Trophoblast cell (in vitro differentiated cells and primary cell): Measurements from ENCODE around the gene SULT1C4.

Experiments used
- DNase-seq, 2 donors: peaks; one replicate each; pipeline ENCODE4 v3.0.0-alpha.2; 2016
- H2AFZ ChIP-seq: 2 replicates; pipeline ENCODE4 v1.6.1; 2013; ENCODE audit warnings: low read length, moderate library complexity, mild to moderate bottlenecking; ENCODE audit not compliant: insufficient read depth, poor library complexity
- H2AK5ac ChIP-seq: 2 replicates; pipeline ENCODE4 v1.6.1; 2013; ENCODE audit warnings: mild to moderate bottlenecking, low read length
- H2BK120ac ChIP-seq: 2 replicates; pipeline ENCODE4 v1.6.1; 2013; ENCODE audit warnings: low read length, mild to moderate bottlenecking, moderate library complexity; ENCODE audit not compliant: insufficient read depth, poor library complexity
- H2BK12ac ChIP-seq: 2 replicates; pipeline ENCODE4 v1.6.1; 2013; ENCODE audit warnings: mild to moderate bottlenecking, low read length, moderate library complexity
- H2BK5ac ChIP-seq: 2 replicates; pipeline ENCODE4 v1.6.1; 2013; ENCODE audit warnings: low read length, low read depth, moderate library complexity, mild to moderate bottlenecking; ENCODE audit not compliant: poor library complexity
- H3K14ac ChIP-seq: 2 replicates; pipeline ENCODE4 v1.6.1; 2013; ENCODE audit warnings: mild to moderate bottlenecking, low read length
- H3K18ac ChIP-seq: 2 replicates; pipeline ENCODE4 v1.6.1; 2013; ENCODE audit warnings: mild to moderate bottlenecking, low read length
- H3K23ac ChIP-seq: 2 replicates; pipeline ENCODE4 v1.6.1; 2013; ENCODE audit warnings: low read length
- H3K27ac ChIP-seq: 2 replicates; pipeline ENCODE4 v1.5.1; 2013; ENCODE audit warnings: low read depth, mild to moderate bottlenecking, inconsistent platforms, low read length, moderate library complexity
- H3K27me3 ChIP-seq: 2 replicates; pipeline ENCODE4 v1.6.1; 2013; ENCODE audit warnings: inconsistent platforms, mild to moderate bottlenecking, low read length, moderate library complexity; ENCODE audit not compliant: insufficient read depth
- H3K36me3 ChIP-seq, 2 experiments: 1 replicate in 1 of 2; 2 replicates in 1 of 2; pipeline ENCODE4 v1.6.1; 2013; ENCODE audit warnings: low read length in 2 of 2, mild to moderate bottlenecking in 2 of 2, moderate library complexity in 1 of 2; ENCODE audit not compliant: insufficient read depth in 2 of 2, control insufficient read depth in 1 of 2
- H3K4ac ChIP-seq: 2 replicates; pipeline ENCODE4 v1.6.1; 2013; ENCODE audit warnings: low read depth, mild to moderate bottlenecking, low read length, moderate library complexity
- H3K4me1 ChIP-seq, 2 experiments: 1 replicate in 1 of 2; 2 replicates in 1 of 2; pipeline ENCODE4 v1.6.1; 2013; ENCODE audit warnings: low read length in 2 of 2, mild to moderate bottlenecking in 2 of 2, moderate library complexity in 1 of 2; ENCODE audit not compliant: insufficient read depth in 2 of 2, control insufficient read depth in 1 of 2
- H3K4me2 ChIP-seq: 2 replicates; pipeline ENCODE4 v1.6.1; 2013; ENCODE audit warnings: inconsistent platforms, mild to moderate bottlenecking, low read length, moderate library complexity
- H3K4me3 ChIP-seq: 2 replicates; pipeline ENCODE4 v1.5.1; 2013; ENCODE audit warnings: mild to moderate bottlenecking, low read depth, low read length, inconsistent platforms
- H3K79me1 ChIP-seq: one replicate; pipeline ENCODE4 v1.6.1; 2013; ENCODE audit warnings: low read length
- H3K79me2 ChIP-seq: 2 replicates; pipeline ENCODE4 v1.6.1; 2013; ENCODE audit warnings: low read length, mild to moderate bottlenecking; ENCODE audit not compliant: control insufficient read depth, insufficient read depth, poor library complexity
- H3K9ac ChIP-seq: 2 replicates; pipeline ENCODE4 v1.6.1; 2013; ENCODE audit warnings: mild to moderate bottlenecking, low read length
- H3K9me3 ChIP-seq: 2 replicates; pipeline ENCODE4 v1.6.1; 2013; ENCODE audit warnings: low read depth, mild to moderate bottlenecking, control low read depth, inconsistent platforms, low read length; ENCODE audit not compliant: insufficient read depth
- H4K12ac ChIP-seq: 2 replicates; pipeline ENCODE4 v1.6.1; 2013; ENCODE audit warnings: low read depth, mild to moderate bottlenecking, low read length, moderate library complexity
- H4K8ac ChIP-seq: 2 replicates; pipeline ENCODE4 v1.6.1; 2013; ENCODE audit warnings: low read depth, mild to moderate bottlenecking, low read length, moderate library complexity
- H4K91ac ChIP-seq: one replicate; pipeline ENCODE4 v1.6.1; 2013; ENCODE audit warnings: low read depth, mild to moderate bottlenecking, low read length, moderate library complexity
- WGBS: extraction: QIAGEN DNeasy Blood & Tissue Kit; methylation state at CpG from one replicate; pipeline ENCODE4 v1.1.7; 2013; ENCODE audit warnings: missing lambda C conversion rate; ENCODE audit not compliant: insufficient read length, insufficient coverage; ENCODE audit errors: extremely low coverage; 5-methylcytosine and 5-hydroxymethylcytosine counted together

The SULT1C4 gene

DNA sequence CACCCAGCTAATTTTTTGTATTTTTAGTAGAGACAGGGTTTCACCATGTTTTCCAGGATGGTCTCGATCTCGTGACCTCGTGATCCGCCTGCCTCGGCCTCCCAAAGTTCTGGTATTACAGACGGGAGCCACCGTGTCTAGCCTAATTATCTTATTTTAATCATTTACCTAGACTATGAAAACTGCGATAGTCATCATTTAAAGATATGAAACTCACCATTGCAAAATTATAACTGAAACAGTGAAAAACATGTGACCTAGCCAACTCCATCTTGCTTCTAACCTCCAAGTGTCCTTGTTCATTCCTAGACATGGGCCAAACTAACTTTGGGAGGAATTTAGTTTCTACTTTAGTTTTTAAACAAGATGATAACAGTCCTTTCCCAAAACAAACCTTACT, 17.4 kb downstream of the SULT1C4 start:
- H3K79me2 ChIP-seq: no peaks in the 10 kb centered on the region

DNA sequence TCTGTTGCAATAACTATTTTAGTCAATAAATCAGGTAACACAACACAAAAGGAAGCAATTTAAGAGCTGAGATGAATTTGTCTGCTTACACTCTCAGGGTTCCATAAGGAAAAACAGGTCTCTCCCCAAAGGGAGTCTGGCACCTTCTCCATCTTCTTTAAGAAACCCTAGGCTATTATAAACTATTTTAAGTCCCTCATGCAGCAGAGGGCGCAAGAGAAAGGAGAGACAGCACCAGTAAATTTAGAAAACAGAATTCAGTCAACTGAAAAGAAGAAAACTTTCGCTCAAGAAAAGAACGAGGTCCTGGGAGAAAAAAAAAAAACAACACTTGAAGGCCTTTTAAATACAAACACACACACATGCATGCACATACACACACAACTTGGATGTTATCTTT, 19.1 kb downstream of the SULT1C4 start:
- no peak overlapping the region for H3K14ac ChIP-seq
- no peak overlapping the region for H3K23ac ChIP-seq
- no peak overlapping the region for H2BK5ac ChIP-seq
- no peak overlapping the region for H4K91ac ChIP-seq
- H3K4me1 ChIP-seq: no peaks in the 10 kb centered on the region
- no peak overlapping the region for H3K9ac ChIP-seq
- H2AFZ ChIP-seq: no peak overlapping the region
- no peaks in the 10 kb centered on the region for H3K27me3 ChIP-seq
- H3K9me3 ChIP-seq: peaks cover 17% of the 10 kb centered on the region
- no peak for DNase-seq
- no peak overlapping the region for H2AK5ac ChIP-seq
- no peak overlapping the region for H3K27ac ChIP-seq
- H3K4ac ChIP-seq: no peak overlapping the region
- H3K18ac ChIP-seq: no peak overlapping the region
- WGBS: no CpG with 5 or more reads among the region's 3 CpGs
- H4K8ac ChIP-seq: no peak overlapping the region
- peaks cover 0 to 2% of the 10 kb centered on the region in 2 experiments for H3K36me3 ChIP-seq
- H3K79me1 ChIP-seq: no peaks in the 10 kb centered on the region
- H3K4me2 ChIP-seq: no peak overlapping the region
- no peak overlapping the region for H4K12ac ChIP-seq
- no peak overlapping the region for H2BK12ac ChIP-seq
- no peak overlapping the region for H3K4me3 ChIP-seq
- H2BK120ac ChIP-seq: no peak overlapping the region
- no peaks in the 10 kb centered on the region for H3K79me2 ChIP-seq

More for the DNA sequence above, 17.4 kb downstream of the SULT1C4 start:
- Histone ChIP-seq H3K9me3 (peaks cover 12% of the 10 kb centered on the region), H3K4me1 (no peaks in the 10 kb centered on the region), H2BK12ac (no peak overlapping the region), H3K79me1 (no peaks in the 10 kb centered on the region), H3K18ac (no peak overlapping the region), H3K4me3 (no peak overlapping the region), H4K12ac (no peak overlapping the region), H3K23ac (no peak overlapping the region), H3K27me3 (no peaks in the 10 kb centered on the region), H3K14ac (no peak overlapping the region), H2BK5ac (no peak overlapping the region), H3K27ac (no peak overlapping the region), H2BK120ac (no peak overlapping the region), H4K8ac (no peak overlapping the region), H3K36me3 (peaks cover 0 to 2% of the 10 kb centered on the region in 2 experiments), H4K91ac (no peak overlapping the region), H3K4ac (no peak overlapping the region), H3K9ac (no peak overlapping the region), H2AK5ac (no peak overlapping the region), H3K4me2 (no peak overlapping the region), H2AFZ (no peak overlapping the region)
- no peak for DNase-seq
- WGBS: no CpG with 5 or more reads among the region's 8 CpGs

DNA sequence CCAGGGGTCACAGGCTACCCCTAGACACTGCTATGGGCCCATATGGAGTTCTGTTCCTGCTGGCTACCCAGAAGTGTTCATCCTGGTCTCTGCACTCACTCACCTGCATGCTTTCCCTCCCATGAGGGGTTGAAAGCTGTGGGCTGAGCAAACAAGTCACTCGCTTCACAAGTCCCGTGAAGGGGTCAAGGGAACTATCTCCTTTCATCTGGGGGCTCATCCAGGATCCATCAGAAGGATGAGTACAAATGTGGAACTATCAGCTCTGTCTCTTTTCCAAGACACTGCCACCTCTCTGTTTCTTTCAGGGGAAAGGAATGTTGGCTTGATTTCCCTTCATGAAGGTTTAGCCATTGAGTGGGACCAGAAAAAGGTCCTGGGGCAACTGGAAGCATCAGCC, 21.7 kb downstream of the SULT1C4 start:
- Histone ChIP-seq H3K4me2 (no peak overlapping the region), H3K9ac (no peak overlapping the region), H3K23ac (no peak overlapping the region), H3K14ac (no peak overlapping the region), H2AK5ac (no peak overlapping the region), H4K8ac (no peak overlapping the region), H3K4me1 (peaks cover 0 to 2% of the 10 kb centered on the region in 2 experiments), H4K91ac (no peak overlapping the region), H2BK12ac (no peak overlapping the region), H3K18ac (no peak overlapping the region), H3K79me1 (no peaks in the 10 kb centered on the region), H4K12ac (no peak overlapping the region), H3K36me3 (peaks cover 0 to 2% of the 10 kb centered on the region in 2 experiments), H3K9me3 (peaks cover 17% of the 10 kb centered on the region), H2BK120ac (no peak overlapping the region), H3K79me2 (no peaks in the 10 kb centered on the region), H3K27me3 (no peaks in the 10 kb centered on the region), H3K4me3 (no peak overlapping the region), H2BK5ac (no peak overlapping the region), H2AFZ (no peak overlapping the region), H3K4ac (no peak overlapping the region), H3K27ac (no peak overlapping the region)
- DNase-seq: no peak
- no CpG with 5 or more reads among the region's 2 CpGs for WGBS

DNA sequence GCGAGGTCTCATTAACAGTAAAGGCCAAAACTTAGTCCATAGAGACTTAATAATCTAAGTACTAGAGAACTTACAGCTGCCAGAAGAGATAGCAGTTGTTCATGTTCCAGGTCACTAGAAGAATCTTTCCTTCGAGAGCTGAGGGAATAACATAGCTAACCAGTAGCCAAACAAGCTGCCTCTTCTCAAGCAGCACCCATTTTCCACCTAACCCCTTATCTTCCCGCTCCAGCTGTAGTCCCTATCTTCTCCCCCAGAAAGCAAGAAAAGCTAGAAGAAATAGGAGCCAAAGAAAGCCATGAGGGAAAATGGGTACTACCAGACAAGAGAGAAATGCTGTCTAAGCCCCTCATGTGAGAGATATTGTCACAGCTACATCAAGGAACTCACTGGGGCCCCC, 24.0 kb downstream of the SULT1C4 start:
- Histone ChIP-seq H3K79me2 (no peaks in the 10 kb centered on the region), H3K4me2 (no peak overlapping the region), H2BK120ac (no peak overlapping the region), H3K9me3 (peaks cover 20% of the 10 kb centered on the region), H2AFZ (no peak overlapping the region), H4K8ac (no peak overlapping the region), H3K23ac (no peak overlapping the region), H2BK12ac (no peak overlapping the region), H3K4me1 (peaks cover 0 to 2% of the 10 kb centered on the region in 2 experiments), H3K9ac (no peak overlapping the region), H4K91ac (no peak overlapping the region), H3K18ac (no peak overlapping the region), H2AK5ac (no peak overlapping the region), H3K4ac (no peak overlapping the region), H4K12ac (no peak overlapping the region), H2BK5ac (no peak overlapping the region), H3K36me3 (peaks cover 0 to 2% of the 10 kb centered on the region in 2 experiments), H3K27me3 (no peaks in the 10 kb centered on the region), H3K14ac (no peak overlapping the region), H3K27ac (no peak overlapping the region), H3K4me3 (no peak overlapping the region), H3K79me1 (no peaks in the 10 kb centered on the region)
- no CpG with 5 or more reads among the region's 3 CpGs for WGBS
- DNase-seq: no peak
